Dermis microvascular lymphatic vessel endothelial cell (primary cell): ENCODE measurements around the gene ASB13. TPM values are rescaled to one million over a fixed set of nuclear protein-coding genes. Genes with fewer than 3 reads are reported as not detected.

ENCODE experiments used
- DNase-seq, 2 donors: peaks; one replicate each; pipeline versions ENCODE4 v3.0.0 to v3.0.0-alpha.2; 2010; ENCODE audit warnings: low read depth in 2 of 2
- total RNA-seq: library from RNA; depleted of rRNA; stranded (reverse); fragments of >200 nt; gene quantifications from 2 replicates; pipeline ENCODE4 v1.2.1, GENCODE V29; 2014

The ASB13 gene
- total RNA-seq, 1 donor from 2014 or later = 18.1 TPM

- DNase-seq = no peak
Observed at GRCh38 chr10:5647507-5648240, 18.7 kb downstream of the ASB13 start.

GRCh38 chr10:5645944-5646617 is 20.3 kb downstream of the ASB13 start:
- DNase-seq = peak; percentile 65 to 69

DNA sequence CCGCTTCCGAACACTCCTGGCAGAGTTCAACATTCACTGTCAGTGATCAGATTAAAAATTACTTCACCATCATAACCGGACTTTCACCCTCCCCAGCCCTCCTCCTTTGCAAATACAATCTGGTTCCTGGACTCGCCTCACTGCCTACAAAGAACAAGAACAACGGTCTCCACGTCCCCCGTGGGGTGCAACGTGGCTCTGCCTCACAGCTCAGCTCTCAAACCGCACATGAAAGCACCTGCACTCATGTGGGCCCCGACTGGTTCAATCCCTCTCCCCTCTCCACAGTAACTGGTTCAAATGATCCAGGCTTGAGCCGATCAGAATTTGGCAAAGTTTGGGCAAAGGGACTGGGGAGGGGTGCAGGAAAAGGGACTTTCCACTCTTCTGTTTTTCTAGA is 21.0 kb downstream of the ASB13 start:
- no peak for DNase-seq

DNA sequence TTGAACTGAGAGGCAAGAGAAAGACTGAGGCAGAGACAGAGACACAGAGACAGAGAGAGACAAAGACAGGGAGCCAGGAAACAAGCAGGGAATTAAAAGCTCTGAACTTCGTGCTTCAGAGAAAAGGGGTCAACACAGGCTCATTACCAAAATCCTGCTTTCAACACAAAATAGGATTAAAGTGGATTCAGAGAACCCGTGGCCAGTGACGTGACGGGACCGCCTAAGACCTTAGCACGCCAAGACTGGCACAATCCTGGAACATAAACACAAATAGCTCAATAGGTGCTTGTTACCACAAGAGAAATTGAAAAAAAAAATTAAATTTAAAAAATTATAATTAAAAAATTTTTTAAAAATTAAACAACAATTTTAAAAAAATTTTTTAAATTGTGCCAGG is 21.5 kb downstream of the ASB13 start:
- DNase-seq = no peak

DNA sequence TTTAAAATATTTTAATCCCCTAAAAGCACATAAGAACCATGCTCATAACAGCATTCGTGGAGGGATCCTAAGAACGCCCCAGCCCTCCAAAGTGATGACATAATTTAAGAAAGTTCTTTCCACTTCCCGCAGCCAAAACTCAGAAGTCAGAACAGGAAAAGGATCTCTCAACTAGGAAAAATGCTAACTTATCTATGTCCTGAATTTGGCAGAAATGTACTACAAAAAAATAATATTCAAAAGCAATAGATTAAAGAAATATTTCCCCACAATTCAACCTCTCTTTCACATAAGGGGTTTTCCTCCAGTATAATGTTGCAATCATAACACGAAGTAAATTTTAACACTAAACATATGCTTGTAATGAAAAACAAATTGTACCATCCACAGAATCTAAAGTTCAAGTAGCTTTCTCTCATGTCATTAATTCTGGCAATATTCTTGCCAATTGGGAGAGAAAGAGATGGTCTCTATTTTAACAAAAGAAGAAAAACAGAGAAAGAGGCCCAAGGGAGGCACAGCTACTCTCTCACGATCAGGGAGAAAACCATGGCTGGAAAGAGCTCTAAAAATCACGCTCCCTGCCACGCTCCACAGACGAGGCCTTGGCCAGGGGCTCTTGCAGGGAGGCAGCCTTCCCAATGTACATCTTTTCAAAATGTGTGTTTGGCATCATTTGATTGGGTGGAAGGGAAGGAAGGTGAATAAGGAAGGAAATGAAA is 22.9 kb downstream of the ASB13 start:
- DNase-seq = no peak

- DNase-seq = no peak
Observed at GRCh38 chr10:5641501-5641900, 24.9 kb downstream of the ASB13 start.

- peak in 1 of 2 donors; percentile 22 for DNase-seq
Observed at GRCh38 chr10:5640501-5640900, 25.9 kb downstream of the ASB13 start.

- no peak for DNase-seq
Observed at GRCh38 chr10:5640036-5640435, 26.4 kb downstream of the ASB13 start.

DNA sequence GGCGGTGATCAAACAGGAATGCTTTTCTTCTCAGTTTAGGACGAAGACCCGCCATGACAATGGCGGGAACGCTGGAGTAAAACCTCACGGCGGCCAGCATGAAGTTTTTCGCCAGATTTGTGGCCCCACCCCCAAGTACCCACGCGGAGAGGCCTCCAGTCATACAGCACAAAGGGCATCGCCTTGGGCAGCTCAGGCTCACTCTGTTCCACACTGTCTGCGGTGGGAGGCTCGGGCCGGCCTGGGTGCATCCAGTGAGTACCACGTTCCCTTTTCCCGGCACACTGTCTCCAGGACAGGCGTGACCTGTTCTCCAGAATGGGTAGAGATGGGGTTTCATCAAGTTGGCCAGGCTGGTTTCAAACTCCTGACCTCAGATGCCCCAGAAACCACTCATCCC is 27.3 kb downstream of the ASB13 start:
- DNase-seq = no peak

- DNase-seq = no peak
Observed at GRCh38 chr10:5638494-5638893, 27.9 kb downstream of the ASB13 start.

DNA sequence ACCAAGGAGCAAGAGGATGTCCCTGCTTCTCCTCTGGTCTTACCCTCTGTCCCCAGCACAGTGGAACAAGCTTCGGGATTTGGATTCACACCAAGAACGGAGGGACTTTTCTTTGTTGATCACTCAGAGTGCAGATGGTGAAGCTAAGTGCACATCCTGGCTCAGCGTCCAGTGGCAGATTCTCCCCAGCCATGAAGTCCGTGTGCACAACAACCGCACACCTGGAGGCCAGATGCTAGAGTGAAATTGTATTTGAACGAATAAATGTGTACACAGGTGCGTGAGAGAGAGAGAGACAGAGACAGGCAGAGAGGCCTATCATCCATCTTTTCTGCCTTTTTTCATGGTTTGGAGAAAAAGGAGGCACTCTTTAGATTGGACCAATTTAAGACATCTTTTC is 31.5 kb downstream of the ASB13 start:
- DNase-seq = no peak

DNA sequence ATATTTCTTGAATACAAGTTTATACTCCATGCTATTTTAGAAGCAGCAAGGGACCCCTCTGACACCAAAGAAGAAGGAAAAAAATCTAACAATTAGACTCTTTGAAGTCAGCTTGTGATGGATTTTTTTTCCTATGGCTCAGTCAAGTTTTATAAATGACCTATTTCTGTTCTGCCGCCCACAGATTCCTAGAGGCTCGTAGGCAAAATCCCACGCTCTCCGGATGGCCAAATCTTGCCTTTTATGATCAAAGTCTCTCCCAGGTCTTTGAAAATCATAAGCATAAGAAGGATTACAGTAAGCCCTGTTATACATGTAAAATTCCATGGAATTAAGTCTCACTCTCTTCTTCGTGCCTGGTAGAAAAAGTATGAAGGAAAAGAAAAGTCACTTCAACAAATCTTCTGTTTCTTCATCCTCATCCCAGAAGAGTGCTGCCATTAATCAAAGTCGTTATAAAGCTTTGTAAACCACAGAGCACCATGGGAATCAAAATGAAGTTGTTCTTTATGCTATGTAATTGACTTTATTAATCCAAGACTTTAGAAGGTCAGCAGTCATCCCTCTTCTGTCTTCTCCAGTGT is 33.1 kb downstream of the ASB13 start:
- no peak for DNase-seq

GRCh38 chr10:5632446-5632845 is 33.9 kb downstream of the ASB13 start:
- DNase-seq = no peak

GRCh38 chr10:5631936-5632335 is 34.5 kb downstream of the ASB13 start:
- DNase-seq = no peak

GRCh38 chr10:5630112-5630436 is 36.3 kb downstream of the ASB13 start:
- no peak for DNase-seq

DNA sequence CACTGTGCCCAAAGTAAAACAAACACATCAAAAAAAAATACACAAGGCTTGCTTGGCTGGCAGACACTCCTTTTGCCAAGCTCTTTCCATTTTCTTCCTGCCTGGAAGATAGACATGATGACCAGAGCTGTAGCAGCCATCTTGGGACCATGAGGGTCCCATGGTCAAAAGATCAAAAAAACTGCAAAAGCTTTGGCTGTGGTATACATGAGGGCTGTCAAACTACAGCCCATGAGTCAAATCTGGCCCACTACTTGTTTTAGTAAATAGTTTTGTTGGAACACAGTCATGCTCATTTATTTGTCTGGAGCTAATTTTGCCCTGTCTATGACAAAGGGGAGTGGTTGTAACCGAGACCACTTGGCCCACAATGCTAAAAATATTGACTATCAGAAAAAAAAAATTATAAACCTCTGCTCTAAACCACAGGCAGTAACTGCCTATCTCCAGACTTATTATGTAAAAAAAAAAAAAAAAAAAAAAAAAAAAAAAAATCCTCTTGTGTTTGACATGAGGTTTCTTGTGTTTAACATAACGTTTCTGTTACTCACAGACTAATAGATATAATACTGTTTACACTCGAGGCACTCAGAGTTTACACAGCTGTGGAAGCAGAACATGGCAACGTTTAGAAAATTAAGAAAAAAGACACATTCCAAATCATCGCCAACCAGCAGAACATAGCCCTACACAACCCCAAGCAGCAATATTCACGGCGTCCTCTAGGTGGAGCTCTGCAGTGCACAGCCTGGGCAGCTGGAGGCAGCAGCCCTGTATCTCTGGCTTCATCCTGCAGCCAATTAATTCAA is 36.9 kb downstream of the ASB13 start:
- DNase-seq = peak; percentile 67 to 76

- peak in 1 of 2 donors; percentile 36 for DNase-seq
Observed at GRCh38 chr10:5628451-5629302, 37.7 kb downstream of the ASB13 start.

DNA sequence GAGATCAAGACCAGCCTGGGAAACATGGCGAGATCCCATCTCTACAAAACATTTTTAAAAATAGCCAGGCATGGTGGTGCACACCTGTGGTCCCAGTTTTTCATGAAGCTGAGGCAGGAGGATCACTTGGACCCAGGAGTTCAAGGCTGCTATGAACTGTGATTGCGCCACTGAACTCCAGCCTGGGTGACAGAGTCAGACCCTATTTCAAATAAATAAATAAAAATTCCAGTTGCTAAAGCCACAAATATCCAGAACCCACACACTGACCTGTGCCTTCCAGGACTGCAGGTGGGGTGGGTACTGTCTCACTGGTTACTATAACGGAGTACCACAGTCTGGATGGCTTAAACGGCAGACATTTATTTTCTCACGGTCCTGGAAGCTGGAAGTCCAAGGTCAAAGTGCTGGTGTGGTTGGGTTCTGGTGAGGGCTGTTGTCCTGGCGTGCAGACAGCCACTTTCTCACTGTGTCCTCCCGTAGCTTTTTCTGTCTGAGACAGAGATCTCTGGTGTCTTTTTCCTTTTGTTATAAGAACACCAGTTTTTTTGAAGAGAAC is 38.8 kb downstream of the ASB13 start:
- DNase-seq = no peak

- DNase-seq = no peak
Observed at GRCh38 chr10:5625992-5626777, 40.2 kb downstream of the ASB13 start.
